Retinal pigment epithelial cell (primary cell): ENCODE data around the gene ZNF330.
"Not testable (repeated sequence)": the region's sequence is repeated elsewhere in the genome, so short reads cannot be mapped to it uniquely, and the experiment has no call there.

Source experiments
- DNase-seq: peaks from one replicate; pipeline ENCODE4 v3.0.0-alpha.2; 2010; ENCODE audit warnings: low read depth
- H3K4me3 ChIP-seq: 2 replicates; pipeline ENCODE4 v1.5.1; 2011; ENCODE audit warnings: mild to moderate bottlenecking, low read length, control low read depth, moderate library complexity
- TF ChIP-seq, protein P1 (sequence below): conservative IDR thresholded peaks from 2 replicates; pipeline ENCODE4 v1.5.1; 2011; ENCODE audit warnings: low read depth, low read length, control low read depth, inconsistent platforms

The ZNF330 gene

DNA sequence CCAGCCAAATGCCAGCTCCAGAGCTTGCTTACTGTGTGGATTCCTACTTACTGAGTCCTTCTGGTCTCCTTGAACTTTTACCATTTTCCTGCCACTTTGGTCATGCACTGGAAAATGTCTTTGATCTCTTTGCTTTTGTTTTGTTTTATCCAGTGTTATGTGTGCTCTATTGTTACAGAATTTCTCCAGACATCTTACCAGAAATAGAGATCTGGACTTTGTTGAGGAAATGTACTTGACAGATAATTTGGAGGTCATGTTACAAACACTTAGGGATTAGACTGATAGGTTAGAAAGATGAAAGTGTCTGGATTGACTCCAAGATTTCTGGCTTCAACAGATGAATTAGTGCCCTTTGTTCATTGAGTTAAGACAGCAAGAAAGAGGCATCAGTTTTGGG lies 5.7 kb upstream of the ZNF330 start:
- TF ChIP-seq, protein P1, sequence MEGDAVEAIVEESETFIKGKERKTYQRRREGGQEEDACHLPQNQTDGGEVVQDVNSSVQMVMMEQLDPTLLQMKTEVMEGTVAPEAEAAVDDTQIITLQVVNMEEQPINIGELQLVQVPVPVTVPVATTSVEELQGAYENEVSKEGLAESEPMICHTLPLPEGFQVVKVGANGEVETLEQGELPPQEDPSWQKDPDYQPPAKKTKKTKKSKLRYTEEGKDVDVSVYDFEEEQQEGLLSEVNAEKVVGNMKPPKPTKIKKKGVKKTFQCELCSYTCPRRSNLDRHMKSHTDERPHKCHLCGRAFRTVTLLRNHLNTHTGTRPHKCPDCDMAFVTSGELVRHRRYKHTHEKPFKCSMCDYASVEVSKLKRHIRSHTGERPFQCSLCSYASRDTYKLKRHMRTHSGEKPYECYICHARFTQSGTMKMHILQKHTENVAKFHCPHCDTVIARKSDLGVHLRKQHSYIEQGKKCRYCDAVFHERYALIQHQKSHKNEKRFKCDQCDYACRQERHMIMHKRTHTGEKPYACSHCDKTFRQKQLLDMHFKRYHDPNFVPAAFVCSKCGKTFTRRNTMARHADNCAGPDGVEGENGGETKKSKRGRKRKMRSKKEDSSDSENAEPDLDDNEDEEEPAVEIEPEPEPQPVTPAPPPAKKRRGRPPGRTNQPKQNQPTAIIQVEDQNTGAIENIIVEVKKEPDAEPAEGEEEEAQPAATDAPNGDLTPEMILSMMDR, result no peak
- H3K4me3 ChIP-seq, result no peak overlapping the region
- DNase-seq, result no peak

DNA sequence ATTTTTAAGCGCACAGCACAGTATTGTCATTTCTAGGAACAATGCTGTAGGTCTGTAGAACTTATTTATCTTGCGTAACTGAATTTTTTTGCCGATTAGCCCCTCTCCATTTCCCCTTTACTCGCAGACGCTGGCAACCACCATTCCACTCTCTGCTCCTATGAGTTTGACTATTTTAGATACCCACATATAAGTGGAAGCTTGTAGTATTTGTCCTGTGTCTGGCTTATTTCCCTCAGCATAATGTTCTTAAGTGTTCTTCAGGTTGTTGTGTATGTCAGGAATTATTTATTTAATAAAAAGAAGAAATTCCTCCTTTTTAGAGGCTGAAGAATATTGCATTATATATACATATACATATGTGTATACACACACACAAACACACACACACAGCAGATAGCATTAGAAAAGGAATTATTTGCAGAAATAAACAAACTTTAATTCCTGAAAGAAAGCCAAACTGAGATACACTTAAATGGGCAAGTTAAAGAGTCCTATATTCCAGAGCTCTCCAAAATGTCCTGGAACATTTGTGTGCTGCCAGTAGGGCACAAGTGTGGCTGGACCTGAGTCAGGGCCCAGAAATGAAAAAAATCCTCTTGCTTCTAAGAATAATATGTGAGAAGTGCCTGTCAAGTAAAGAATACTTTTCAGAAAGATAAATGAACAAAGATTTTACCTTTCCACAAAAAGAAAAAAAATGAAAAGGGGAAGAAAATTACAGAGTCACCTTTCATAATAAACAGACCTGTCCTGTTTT lies 4.5 kb upstream of the ZNF330 start:
- TF ChIP-seq, protein P1, result no peak
- DNase-seq, result no peak
- no peak overlapping the region for H3K4me3 ChIP-seq

DNA sequence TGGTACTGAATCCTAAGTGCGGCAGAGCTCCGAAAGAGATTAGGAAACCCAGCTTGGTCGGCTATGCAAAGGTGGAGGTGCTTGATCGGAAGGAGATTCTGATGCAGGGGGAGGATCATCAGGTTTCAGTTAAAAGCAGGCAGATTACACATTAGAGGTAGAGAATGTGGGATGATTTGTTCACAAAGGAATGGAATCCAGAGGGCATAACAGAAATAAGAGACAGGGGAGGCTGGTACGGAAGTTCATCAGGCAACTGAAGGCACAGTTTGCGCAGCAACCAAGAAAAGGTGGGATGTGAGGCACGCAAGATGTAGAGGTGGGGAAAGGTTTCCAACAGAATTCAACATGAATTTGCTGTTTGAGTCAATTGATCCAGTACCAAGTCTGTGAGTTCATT lies 424 bp upstream of the ZNF330 start:
- peak overlapping the region; percentile 94 for H3K4me3 ChIP-seq
- TF ChIP-seq, protein P1, result no peak
- no peak for DNase-seq

- TF ChIP-seq, protein P1, result no peak
- DNase-seq, result no peak
- H3K4me3 ChIP-seq, result no peak overlapping the region
Measured at GRCh38 chr4:141223418-141223817, 2.7 kb downstream of the ZNF330 start.

GRCh38 chr4:141227280-141227679 lies 6.6 kb downstream of the ZNF330 start:
- not testable (repeated sequence) for DNase-seq

GRCh38 chr4:141229408-141230101 lies 8.9 kb downstream of the ZNF330 start:
- no peak overlapping the region for H3K4me3 ChIP-seq
- DNase-seq, result no peak
- TF ChIP-seq, protein P1, result no peak

More at GRCh38 chr4:141227280-141227679, 6.6 kb downstream of the ZNF330 start:
- H3K4me3 ChIP-seq, result not testable (repeated sequence)

DNA sequence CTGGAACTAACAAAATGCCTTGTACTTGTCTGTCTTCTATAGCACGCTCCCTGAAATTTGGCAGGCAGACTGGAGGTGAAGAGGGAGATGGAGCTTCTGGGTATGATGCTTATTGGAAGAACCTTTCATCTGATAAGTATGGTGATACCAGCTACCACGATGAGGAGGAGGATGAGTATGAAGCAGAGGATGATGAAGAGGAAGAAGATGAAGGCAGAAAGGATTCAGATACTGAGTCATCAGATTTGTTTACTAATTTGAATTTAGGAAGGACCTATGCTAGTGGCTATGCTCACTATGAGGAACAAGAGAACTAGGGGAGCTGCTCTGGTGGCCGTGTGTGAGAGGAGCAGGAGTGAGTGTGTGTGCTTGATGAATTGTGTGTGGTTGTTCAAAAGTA lies 13.0 kb downstream of the ZNF330 start:
- no peak for DNase-seq
- H3K4me3 ChIP-seq, result no peak overlapping the region
- TF ChIP-seq, protein P1, result no peak
